EH (cell line): ENCODE results near the gene PIK3CB.
A peak's percentile ranks its signal among the peaks of the same experiment; 100 is the strongest.
"Not testable (repeated sequence)": the region's sequence is repeated elsewhere in the genome, so short reads cannot be mapped to it uniquely, and the experiment has no call there.

ENCODE experiments used
- DNase-seq: peaks from one replicate; pipeline ENCODE4 v3.0.0-alpha.2; 2015; ENCODE audit warnings: low read depth

Gene PIK3CB

DNA sequence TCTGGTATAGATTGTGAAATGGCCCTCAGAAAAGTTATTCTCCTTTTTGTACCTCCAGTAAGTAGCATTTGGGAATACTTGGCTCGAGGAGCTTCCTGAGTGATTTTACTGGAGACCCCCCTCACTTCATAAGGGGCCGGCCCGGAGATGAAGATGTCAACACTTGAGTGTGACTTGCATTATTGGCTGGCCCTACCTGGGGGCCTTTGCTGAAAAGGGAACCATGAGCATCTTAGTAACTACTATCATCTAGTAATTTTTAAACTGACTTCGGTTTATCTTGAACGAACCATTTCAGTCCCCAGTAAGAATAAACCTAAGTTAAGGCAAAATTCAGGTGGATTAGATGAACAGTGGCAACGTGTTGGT, 224.8 kb downstream of the PIK3CB start:
- DNase-seq, result no peak

DNA sequence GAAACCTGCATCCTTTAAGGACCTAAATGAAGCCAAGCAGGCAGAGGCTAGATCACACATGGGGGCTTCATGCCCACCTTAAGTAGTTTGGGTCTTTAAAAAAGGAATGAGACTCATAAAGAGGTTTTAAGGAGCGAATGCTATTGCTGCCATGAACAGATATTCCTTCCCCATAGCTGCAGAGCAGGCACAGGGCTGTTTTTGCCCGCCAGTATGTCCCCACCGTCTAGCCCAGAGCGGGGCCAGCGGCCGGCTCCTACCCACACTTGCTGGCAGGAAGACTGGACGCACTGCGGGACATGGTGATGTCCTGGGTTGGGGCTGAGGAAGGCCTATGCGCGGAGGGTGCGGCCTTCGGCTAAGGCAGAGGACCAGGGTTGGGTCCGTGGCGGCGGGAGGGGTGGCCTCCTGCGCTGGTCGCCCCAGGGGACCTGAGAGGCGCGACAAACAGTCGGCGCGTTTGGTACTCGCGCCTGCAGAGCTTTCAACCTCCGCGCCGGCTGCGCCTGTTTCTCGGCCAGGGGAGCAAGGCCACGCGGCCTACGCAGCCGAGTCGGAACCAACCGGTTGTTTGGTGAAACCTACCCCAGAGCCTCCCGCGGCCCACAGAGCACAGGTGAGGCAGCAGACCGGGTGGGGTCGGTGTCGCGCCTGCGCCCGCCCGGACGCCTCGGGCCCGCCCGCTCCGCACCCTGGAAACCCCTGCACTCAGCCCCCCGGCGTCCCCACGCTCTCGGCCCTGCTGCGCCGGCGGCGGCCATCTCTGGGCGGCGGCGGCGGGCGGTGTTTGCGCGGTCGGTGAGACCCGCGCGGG, 226.2 kb downstream of the PIK3CB start, which contains the start of gene FAIM:
FAIM (plus strand) TSS at position 450 of the 814 bp plus-strand sequence. CDS start 10,956 bp downstream, outside the sequence.
- DNase-seq, result peak; percentile 74

DNA sequence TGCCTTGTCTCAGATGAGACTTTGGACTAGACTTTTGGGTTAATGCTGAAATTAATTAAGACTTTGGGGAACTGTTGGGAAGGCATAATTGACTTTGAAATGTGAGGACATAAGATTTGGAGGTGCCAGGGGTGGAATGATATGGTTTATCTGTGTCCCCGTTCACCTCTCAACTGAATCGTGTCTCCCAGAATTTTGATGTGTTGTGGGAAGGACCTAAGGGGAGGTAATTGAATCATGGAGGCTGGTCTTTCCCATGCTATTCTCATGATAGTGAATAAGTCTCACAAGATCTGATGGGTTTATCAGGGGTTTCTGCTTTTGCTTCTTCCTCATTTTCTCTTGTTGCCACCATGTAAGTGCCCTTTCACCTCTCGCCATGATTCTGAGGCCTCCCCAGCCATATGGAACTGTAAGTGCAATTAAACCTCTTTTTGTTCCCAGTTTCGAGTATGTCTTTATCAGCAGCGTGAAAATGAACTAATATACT, 230.6 kb downstream of the PIK3CB start:
- not testable (repeated sequence) for DNase-seq
